ENCODE measurements around the gene FUT8.
"Not testable (repeated sequence)": the region's sequence is repeated elsewhere in the genome, so short reads cannot be mapped to it uniquely, and the experiment has no call there.

FUT8 gene

GRCh38 chr14:65419593-65420252 is 7.2 kb downstream of the FUT8 start:
- DNase-seq, result no peak

GRCh38 chr14:65421201-65421981 is 8.9 kb downstream of the FUT8 start:
- DNase-seq, result no peak

GRCh38 chr14:65422088-65422834 is 9.7 kb downstream of the FUT8 start:
- DNase-seq, result no peak

DNA sequence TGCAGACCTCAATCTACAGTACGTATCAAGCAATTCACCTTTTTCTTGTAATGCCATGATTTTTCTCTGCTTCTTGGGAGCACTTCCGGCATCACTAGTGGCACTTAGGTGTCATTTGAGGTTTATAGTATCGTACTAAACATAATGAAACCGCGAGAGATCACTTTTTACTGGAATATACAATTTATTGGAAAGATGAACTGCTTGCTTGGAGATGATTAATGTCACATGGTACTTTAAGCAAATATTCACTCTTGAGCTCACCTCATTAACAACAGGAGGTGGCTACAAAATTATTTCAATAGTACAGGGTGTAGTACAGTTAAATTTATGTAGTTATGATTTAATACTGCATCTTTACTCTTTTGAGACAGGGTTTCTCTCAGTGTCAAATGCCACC is 11.5 kb downstream of the FUT8 start:
- no peak for DNase-seq

DNA sequence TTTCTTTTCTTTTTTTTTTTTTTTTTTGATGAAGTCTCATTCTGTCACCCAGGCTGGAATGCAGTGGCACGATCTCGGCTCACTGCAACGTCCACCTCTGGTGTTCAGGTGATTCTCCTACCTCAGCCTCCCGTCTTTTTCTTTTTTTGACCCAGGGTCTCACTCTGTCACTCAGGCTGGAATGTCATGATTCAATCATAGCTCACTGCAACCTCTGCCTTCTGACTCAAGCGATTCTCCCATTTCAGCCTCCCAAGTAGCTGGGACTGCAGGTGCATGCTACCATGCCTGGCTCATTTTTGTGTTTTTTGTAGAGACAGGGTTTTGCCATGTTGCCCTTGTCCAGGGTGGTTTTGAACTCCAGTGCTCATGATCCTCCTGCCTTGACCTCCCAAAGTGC is 12.0 kb downstream of the FUT8 start:
- DNase-seq, result no peak

GRCh38 chr14:65425885-65426284 is 13.4 kb downstream of the FUT8 start:
- no peak for DNase-seq

GRCh38 chr14:65426902-65427301 is 14.4 kb downstream of the FUT8 start:
- not testable (repeated sequence) for DNase-seq

- DNase-seq, result no peak
Measured at GRCh38 chr14:65428691-65429090, 16.2 kb downstream of the FUT8 start.

DNA sequence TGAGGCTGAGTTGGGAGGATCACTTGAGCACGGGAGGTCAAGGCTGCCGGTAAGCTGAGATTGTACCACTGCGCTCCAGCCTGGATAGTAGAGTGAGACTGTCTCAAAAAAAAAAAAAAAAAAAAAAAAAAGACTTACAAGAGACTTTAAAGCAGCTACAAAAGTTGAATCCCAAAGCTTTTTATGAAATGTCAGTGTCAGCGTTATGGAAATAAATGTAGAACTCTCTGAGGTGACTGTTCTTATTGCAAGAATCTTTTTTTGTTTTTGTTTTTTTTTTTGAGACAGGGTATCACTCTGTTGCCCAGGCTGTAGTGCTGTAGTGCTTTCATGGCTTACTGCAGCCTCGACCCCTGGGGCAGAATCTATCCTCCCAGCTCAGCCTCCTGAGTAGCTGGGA is 17.2 kb downstream of the FUT8 start:
- DNase-seq, result no peak

- DNase-seq, result no peak
Measured at GRCh38 chr14:65431245-65431644, 18.7 kb downstream of the FUT8 start.

DNA sequence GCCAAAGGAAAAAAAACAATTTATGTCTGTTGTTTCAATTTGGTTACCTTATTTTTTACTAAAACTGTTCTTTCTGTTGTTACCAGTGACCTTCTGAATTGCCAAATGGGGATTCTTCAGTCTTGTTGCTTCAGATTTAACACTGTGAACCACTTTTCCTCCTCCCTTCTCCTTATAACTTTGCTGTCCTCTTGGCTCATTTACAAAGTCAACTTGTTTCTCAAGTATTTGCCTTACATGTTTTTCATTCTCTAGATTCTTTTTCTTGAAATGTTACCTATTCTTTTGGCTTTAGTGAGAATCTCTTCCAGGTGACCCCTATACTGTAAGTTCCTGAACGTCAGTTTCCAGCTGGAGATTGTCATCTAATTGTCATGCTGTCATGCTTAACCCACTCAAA is 19.4 kb downstream of the FUT8 start:
- no peak for DNase-seq

GRCh38 chr14:65432361-65432948 is 19.9 kb downstream of the FUT8 start:
- no peak for DNase-seq

DNA sequence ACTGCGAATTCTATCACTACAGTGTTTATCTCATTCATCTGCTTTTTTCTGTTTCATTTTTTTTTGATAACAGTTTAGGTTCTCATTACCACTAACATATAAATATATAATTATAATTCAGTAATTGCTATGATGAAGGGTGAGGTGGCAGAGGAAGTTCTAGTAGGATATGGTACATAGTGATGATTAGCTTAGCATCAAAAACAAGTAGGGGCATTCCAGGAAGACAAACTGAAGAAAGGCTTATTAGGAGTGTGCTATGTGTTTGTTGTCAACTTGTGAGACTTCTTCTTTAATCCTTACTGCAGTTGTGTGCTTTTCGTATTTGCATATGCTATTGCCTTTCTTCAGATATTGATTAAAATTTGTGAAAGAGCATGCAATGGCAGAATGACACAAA is 20.6 kb downstream of the FUT8 start:
- DNase-seq, result no peak

DNA sequence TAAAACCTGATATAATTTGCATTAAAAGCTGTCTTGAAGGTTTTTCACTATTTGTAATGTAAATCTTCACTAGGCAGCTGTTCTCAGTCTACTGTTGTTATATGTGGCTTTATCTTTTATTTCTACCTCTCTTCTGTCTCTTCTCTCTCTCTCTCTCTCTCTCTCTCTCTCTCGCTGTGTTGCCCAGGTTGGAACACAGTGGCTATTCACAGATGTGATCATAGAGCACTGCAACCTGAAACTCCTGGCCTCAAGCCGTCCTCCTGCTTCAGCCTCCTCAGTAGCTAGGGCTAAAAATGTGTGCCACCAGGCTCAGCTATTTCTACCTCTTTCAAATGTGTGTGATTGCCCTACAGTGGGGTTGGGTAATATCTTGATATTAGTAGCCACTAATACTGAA is 21.1 kb downstream of the FUT8 start:
- no peak for DNase-seq

DNA sequence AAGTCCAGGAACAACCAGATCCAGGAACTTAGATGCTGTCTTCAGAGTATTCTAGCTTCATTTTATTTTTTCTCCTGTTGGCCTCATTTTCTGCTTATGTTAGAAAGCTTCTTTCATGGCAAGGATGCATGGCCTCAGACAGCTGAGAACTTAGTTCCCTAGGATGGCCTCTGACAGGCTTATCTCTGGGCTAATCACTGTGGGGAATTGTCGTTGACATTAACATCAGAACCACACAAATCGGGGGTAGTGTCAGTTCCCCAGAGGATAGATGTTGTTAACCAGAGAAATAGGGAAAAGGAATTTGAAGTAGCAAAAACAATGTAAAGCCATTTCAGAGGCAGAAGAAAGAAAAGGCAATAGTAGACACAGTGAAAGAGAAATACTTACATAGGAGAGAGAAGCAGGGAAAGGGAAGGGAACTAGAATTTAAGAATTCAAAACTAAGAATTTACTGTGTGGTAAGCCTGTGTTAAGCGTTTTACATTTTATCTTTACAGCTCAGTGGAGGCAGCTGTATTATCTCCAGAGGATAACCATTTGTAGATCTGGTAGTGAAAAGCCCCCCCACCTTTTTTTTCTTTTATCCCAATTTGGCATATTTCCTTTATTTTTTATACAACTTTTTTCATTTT is 21.8 kb downstream of the FUT8 start:
- DNase-seq, result no peak

- DNase-seq, result no peak
Measured at GRCh38 chr14:65438266-65438933, 25.9 kb downstream of the FUT8 start.

DNA sequence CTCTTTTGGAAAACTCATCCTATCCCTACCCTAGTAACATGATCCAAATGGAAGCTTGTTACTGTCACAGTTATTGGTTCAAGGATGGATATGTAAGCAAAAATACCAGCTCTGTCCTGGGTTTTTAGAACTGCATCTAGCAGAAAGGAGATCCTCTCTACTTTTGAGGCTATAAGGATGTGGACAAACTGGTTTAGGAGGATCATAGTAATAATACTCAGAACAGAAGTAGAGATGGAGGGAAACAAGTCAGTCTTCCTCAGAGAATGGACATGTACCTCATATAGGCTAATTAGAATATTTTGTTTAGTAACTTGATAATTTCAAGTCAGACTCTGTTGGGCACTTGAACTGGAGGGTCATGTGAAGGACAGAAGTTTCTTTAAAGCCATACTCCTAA is 26.6 kb downstream of the FUT8 start:
- no peak for DNase-seq

- DNase-seq, result no peak
Measured at GRCh38 chr14:65440230-65440629, 27.7 kb downstream of the FUT8 start.

DNA sequence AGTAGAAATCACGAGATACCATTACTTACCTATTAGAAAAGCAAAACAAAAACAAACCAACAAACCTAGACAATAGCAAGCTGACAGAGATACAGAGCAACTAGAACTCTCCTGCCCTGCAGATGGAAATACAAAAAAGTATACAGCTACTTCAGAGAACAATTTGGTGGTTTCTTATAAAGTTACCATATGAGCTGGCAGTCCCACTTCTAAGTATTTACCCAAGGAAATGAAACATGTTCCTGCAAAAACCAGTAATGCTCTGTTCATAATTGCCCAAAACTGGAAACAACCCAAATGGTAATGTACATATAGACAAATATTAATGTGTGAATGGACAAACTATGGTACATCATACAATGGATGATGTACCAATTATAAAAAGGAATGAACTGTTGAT is 31.7 kb downstream of the FUT8 start:
- no peak for DNase-seq

DNA sequence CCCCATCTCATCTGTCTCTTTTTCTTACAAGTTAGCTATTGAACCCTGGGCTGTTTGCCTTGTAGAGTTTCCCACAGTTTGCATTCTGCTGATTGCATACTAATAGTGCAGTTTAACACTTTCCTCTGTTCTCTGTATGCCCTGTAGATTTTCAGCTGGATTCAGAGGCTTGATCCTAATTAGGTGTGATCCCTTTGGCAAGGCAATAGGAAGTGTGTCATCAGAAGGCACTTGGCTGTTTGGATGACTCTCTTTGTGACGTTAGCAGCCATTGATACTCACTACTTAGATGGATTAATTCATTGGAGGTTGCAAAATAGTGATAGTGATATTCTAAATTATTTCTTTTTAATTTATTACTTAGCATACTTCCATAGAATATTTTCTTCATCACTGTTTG is 33.6 kb downstream of the FUT8 start:
- DNase-seq, result no peak

DNA sequence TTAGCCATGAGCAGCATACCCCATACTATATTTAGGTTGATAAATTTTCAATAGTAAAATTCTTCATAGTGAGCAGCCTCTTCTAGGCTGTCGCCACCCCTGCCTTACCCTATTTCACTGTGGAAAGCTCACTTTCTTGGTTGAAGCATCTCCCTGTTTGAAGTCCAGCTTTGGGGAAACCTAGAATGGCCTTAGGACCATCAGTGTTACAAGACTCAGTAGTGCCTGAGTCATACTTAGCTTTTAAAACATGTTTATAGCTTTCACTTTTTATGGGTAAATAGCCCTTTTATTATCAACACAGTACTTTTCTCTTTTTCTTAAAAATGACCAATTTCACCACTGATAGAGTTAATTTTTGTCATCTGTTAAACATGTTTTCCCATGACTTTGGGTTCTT is 37.1 kb downstream of the FUT8 start:
- no peak for DNase-seq

GRCh38 chr14:65453807-65454480 is 41.4 kb downstream of the FUT8 start:
- no peak for DNase-seq

All from activated gamma-delta T cell (primary cell).